Epithelial cell of esophagus (primary cell): Measurements from ENCODE around the gene COMMD9.
A peak's percentile ranks its signal among the peaks of the same experiment; 100 is the strongest.

Source experiments
- DNase-seq: peaks from one replicate; pipeline ENCODE4 v3.0.0; 2010; ENCODE audit warnings: low read depth
- H3K4me3 ChIP-seq: 2 replicates; pipeline ENCODE4 v1.5.1; 2011; ENCODE audit warnings: mild to moderate bottlenecking, low read length, control low read depth
- CTCF ChIP-seq: IDR thresholded peaks from 2 replicates; pipeline ENCODE4 v1.5.1; 2011; ENCODE audit warnings: low read depth, mild to moderate bottlenecking, low read length, control low read depth, inconsistent platforms; ENCODE audit not compliant: insufficient read depth; ENCODE audit errors: missing control alignments

COMMD9 gene

GRCh38 chr11:36317992-36318391, 28.8 kb upstream of the COMMD9 start:
- DNase-seq, result no peak
- no peak overlapping the region for H3K4me3 ChIP-seq
- no peak for TF ChIP-seq CTCF

GRCh38 chr11:36316049-36316448, 26.8 kb upstream of the COMMD9 start:
- no peak for TF ChIP-seq CTCF
- no peak overlapping the region for H3K4me3 ChIP-seq
- DNase-seq, result no peak

GRCh38 chr11:36314434-36314767, 25.2 kb upstream of the COMMD9 start:
- TF ChIP-seq CTCF, result no peak
- DNase-seq, result no peak
- no peak overlapping the region for H3K4me3 ChIP-seq

GRCh38 chr11:36313750-36314433, 24.7 kb upstream of the COMMD9 start:
- H3K4me3 ChIP-seq, result no peak overlapping the region
- TF ChIP-seq CTCF, result no peak
- no peak for DNase-seq

- DNase-seq, result peak; percentile 69
- no peak for TF ChIP-seq CTCF
- no peak overlapping the region for H3K4me3 ChIP-seq
These were observed 23.6 kb upstream of the COMMD9 start for GRCh38 chr11:36312611-36313472.

- TF ChIP-seq CTCF, result no peak
- H3K4me3 ChIP-seq, result no peak overlapping the region
- peak; percentile 30 for DNase-seq
These were observed 22.8 kb upstream of the COMMD9 start for GRCh38 chr11:36311926-36312595.
